T-cell (primary cell): ENCODE results near the gene CTRB1. TPM values are rescaled to one million over a fixed set of nuclear protein-coding genes. Genes with fewer than 3 reads are reported as not detected.
"Not testable (repeated sequence)": the region's sequence is repeated elsewhere in the genome, so short reads cannot be mapped to it uniquely, and the experiment has no call there.

ENCODE experiments used
- ATAC-seq, 4 experiments: fragments of 200-7000 bp in 3 of 4; fragments of 150-1000 bp in 1 of 4; cut with Tn5 transposase; replicated peaks in 1 of 4; 1 replicate in 3 of 4; 2 replicates in 1 of 4; pipeline ENCODE4 v1.10.0; 2021; ENCODE audit warnings: moderate library complexity in 3 of 4, mild to moderate bottlenecking in 2 of 4, moderate number of reproducible peaks in 1 of 4
- CTCF ChIA-PET, 2 donors: fragments of 300-600 bp; sonication (Branson Sonifier 250); formaldehyde crosslinking; loops; one replicate each; lab custom pipeline; 2022; ENCODE audit warnings: antibody characterized with exemption in 2 of 2; lab: Charles Lee
- POLR2A ChIA-PET, 2 donors: fragments of 300-600 bp; sonication (Branson Sonifier 250); formaldehyde crosslinking; loops; one replicate each; lab custom pipeline; 2022; ENCODE audit warnings: antibody characterized with exemption in 2 of 2; lab: Charles Lee
- DNase-seq, 35 experiments: peaks; one replicate each; pipeline versions ENCODE4 v3.0.0 to v3.0.0-alpha.2; 2013 to 2023
- H3K27ac ChIP-seq: one replicate; pipeline ENCODE4 v1.5.1; 2013; ENCODE audit warnings: low read length
- H3K27me3 ChIP-seq, 2 experiments: replicated peaks in 1 of 2; 1 replicate in 1 of 2; 2 replicates in 1 of 2; pipeline versions ENCODE4 v1.6.1 to v1.7.0; 2013; ENCODE audit warnings: low read length in 1 of 2, mixed read lengths in 1 of 2; ENCODE audit not compliant: control insufficient read depth in 2 of 2, insufficient read depth in 2 of 2; ENCODE audit errors: extremely low read depth in 1 of 2
- H3K36me3 ChIP-seq, 2 donors: 1 replicate in 1 of 2; 2 replicates in 1 of 2; pipeline versions ENCODE4 v1.6.1 to v1.7.0; 2013; ENCODE audit warnings: low read length in 1 of 2; ENCODE audit not compliant: control insufficient read depth in 2 of 2, insufficient read depth in 1 of 2; ENCODE audit errors: extremely low read depth in 1 of 2
- H3K4me1 ChIP-seq, 2 experiments: 1 replicate in 1 of 2; 2 replicates in 1 of 2; pipeline versions ENCODE4 v1.6.1 to v1.7.0; 2013; ENCODE audit warnings: low read length in 2 of 2, mixed read lengths in 1 of 2; ENCODE audit not compliant: insufficient read depth in 2 of 2, control insufficient read depth in 1 of 2; ENCODE audit errors: extremely low read depth in 1 of 2
- H3K4me3 ChIP-seq, 2 donors: 1 replicate in 1 of 2; 2 replicates in 1 of 2; pipeline versions ENCODE4 v1.5.1 to v1.7.0; 2013; ENCODE audit warnings: mild to moderate bottlenecking in 2 of 2, low read length in 1 of 2, moderate library complexity in 1 of 2; ENCODE audit not compliant: control insufficient read depth in 1 of 2; ENCODE audit errors: extremely low read depth in 1 of 2
- H3K9me3 ChIP-seq: 2 replicates; pipeline ENCODE4 v1.7.0; 2013
- H3K27ac Mint-ChIP-seq, 2 donors: one replicate each; pipeline ENCODE4 v1.8.0; 2020 to 2021; ENCODE audit warnings: mild to moderate bottlenecking in 2 of 2, mixed read lengths in 2 of 2
- H3K27me3 Mint-ChIP-seq, 2 donors: one replicate each; pipeline ENCODE4 v1.8.0; 2021 to 2022; ENCODE audit warnings: mixed read lengths in 2 of 2
- H3K36me3 Mint-ChIP-seq: one replicate; pipeline ENCODE4 v1.8.0; 2021; ENCODE audit warnings: mixed read lengths
- H3K4me1 Mint-ChIP-seq, 3 donors: one replicate each; pipeline ENCODE4 v1.8.0; 2020 to 2022; ENCODE audit warnings: mixed read lengths in 3 of 3, mild to moderate bottlenecking in 1 of 3
- H3K4me3 Mint-ChIP-seq, 3 donors: one replicate each; pipeline ENCODE4 v1.8.0; 2020 to 2022; ENCODE audit warnings: mild to moderate bottlenecking in 3 of 3, mixed read lengths in 3 of 3, moderate library complexity in 3 of 3
- H3K9me3 Mint-ChIP-seq, 3 donors: one replicate each; pipeline ENCODE4 v1.8.0; 2020 to 2022; ENCODE audit warnings: mixed read lengths in 3 of 3
- WGBS: methylation state at CpG from one replicate; pipeline ENCODE4 v1.1.5; 2013; ENCODE audit warnings: missing lambda C conversion rate; ENCODE audit not compliant: insufficient coverage; 5-methylcytosine and 5-hydroxymethylcytosine counted together
- total RNA-seq, 35 experiments: library from RNA in 6 of 35; stranded (reverse) in 6 of 35; fragments of 120-200 nt in 1 of 35; gene quantifications; one replicate each; pipeline versions ENCODE4 v1.2.1 to v1.2.4 and lab custom pipeline; 2013 to 2026

The CTRB1 gene
- total RNA-seq, 5 donors from 2014 or later (not counting 1 experiment from before 2014, with no cell fraction given): 6.1 to 8.3 (median 7.9) TPM; not detected in 2

- Histone ChIP-seq H3K4me1 (peaks cover 2 to 17% of the 10 kb centered on the region in 2 experiments), H3K36me3 (no peaks in the 10 kb centered on the region), H3K4me3 (no peak overlapping the region), H3K27ac (no peak overlapping the region), H3K9me3 (no peaks in the 10 kb centered on the region), H3K27me3 (peaks cover 0 to 9% of the 10 kb centered on the region in 2 experiments)
- ChIA-PET CTCF (no interaction called here), POLR2A (interaction anchor here in 1 of 2 donors (0.5 kb wide), 1 partner anchor 179 kb away, joined by 4 read pairs; no protein-coding TSS in a partner anchor)
- Mint-ChIP-seq H3K36me3 (no peaks in the 10 kb centered on the region), H3K4me1 (peaks cover 18 to 20% (median 18%) of the 10 kb centered on the region in 3 donors), H3K27me3 (peaks cover 4 to 5% of the 10 kb centered on the region in 2 donors), H3K9me3 (no peaks in the 10 kb centered on the region), H3K27ac (no peak overlapping the region), H3K4me3 (no peak overlapping the region)
- 88% methylated on average over 4 of the region's 12 CpGs for WGBS
- ATAC-seq (no peak), DNase-seq (no peak)
Measured at GRCh38 chr16:75203096-75203495, 15.7 kb upstream of the CTRB1 start.

- no peaks in the 10 kb centered on the region for H3K9me3 ChIP-seq
- Mint-ChIP-seq H3K4me1 (peaks cover 18 to 20% (median 18%) of the 10 kb centered on the region in 3 donors), H3K27me3 (no peaks in the 10 kb centered on the region), H3K27ac (no peak overlapping the region), H3K4me3 (no peak overlapping the region), H3K9me3 (no peaks in the 10 kb centered on the region), H3K36me3 (no peaks in the 10 kb centered on the region)
- peaks cover 2 to 17% of the 10 kb centered on the region in 2 experiments for H3K4me1 ChIP-seq
- no peak for DNase-seq
- H3K4me3 ChIP-seq: no peak overlapping the region
- no peak overlapping the region for H3K27ac ChIP-seq
- no peaks in the 10 kb centered on the region for H3K36me3 ChIP-seq
- peaks cover 0 to 7% of the 10 kb centered on the region in 2 experiments for H3K27me3 ChIP-seq
- POLR2A ChIA-PET: interaction anchor here in 1 of 2 donors (0.5 kb wide), 1 partner anchor 178 kb away, joined by 4 read pairs; no protein-coding TSS in a partner anchor
- 87% methylated on average over 12 of the region's 13 CpGs for WGBS
- no peak for ATAC-seq
- CTCF ChIA-PET: interaction anchor here (0.6 to 0.7 kb wide), 2 partner anchors 16 to 201 kb away, joined by 3 read pairs; no protein-coding TSS in a partner anchor
Measured at GRCh38 chr16:75203667-75204409, 14.9 kb upstream of the CTRB1 start.

GRCh38 chr16:75204410-75204758, 14.4 kb upstream of the CTRB1 start:
- no peak for DNase-seq
- WGBS: no CpG with 5 or more reads among the region's 6 CpGs
- Histone ChIP-seq H3K9me3 (no peaks in the 10 kb centered on the region), H3K36me3 (no peaks in the 10 kb centered on the region), H3K27me3 (peaks cover 0 to 3% of the 10 kb centered on the region in 2 experiments), H3K27ac (no peak overlapping the region), H3K4me3 (no peak overlapping the region), H3K4me1 (peaks cover 2 to 15% of the 10 kb centered on the region in 2 experiments)
- Mint-ChIP-seq H3K27me3 (no peaks in the 10 kb centered on the region), H3K36me3 (no peaks in the 10 kb centered on the region), H3K4me1 (peaks cover 17 to 20% (median 17%) of the 10 kb centered on the region in 3 donors), H3K27ac (no peak overlapping the region), H3K4me3 (no peak overlapping the region), H3K9me3 (no peaks in the 10 kb centered on the region)
- no peak for ATAC-seq
- ChIA-PET POLR2A (no interaction called here), CTCF (interaction anchor here in 1 of 2 donors (0.7 kb wide), 1 partner anchor 200 kb away, joined by 3 read pairs; no protein-coding TSS in a partner anchor)

GRCh38 chr16:75204905-75205304, 13.9 kb upstream of the CTRB1 start:
- H3K27me3 ChIP-seq, POLR2A ChIA-PET, H3K27ac ChIP-seq, H3K4me3 Mint-ChIP-seq, H3K9me3 Mint-ChIP-seq, H3K27me3 Mint-ChIP-seq, H3K36me3 ChIP-seq, DNase-seq, H3K9me3 ChIP-seq, H3K4me3 ChIP-seq, ATAC-seq, H3K27ac Mint-ChIP-seq, H3K36me3 Mint-ChIP-seq: not testable (repeated sequence)
- H3K4me1 ChIP-seq: peaks cover 2 to 12% of the 10 kb centered on the region in 2 experiments
- no CpG with 5 or more reads among the region's 20 CpGs for WGBS
- CTCF ChIA-PET: interaction anchor here in 1 of 2 donors (0.7 kb wide), 1 partner anchor 200 kb away, joined by 3 read pairs; no protein-coding TSS in a partner anchor
- H3K4me1 Mint-ChIP-seq: peaks cover 15 to 20% (median 16%) of the 10 kb centered on the region in 3 donors

GRCh38 chr16:75205438-75205837, 13.3 kb upstream of the CTRB1 start:
- DNase-seq, H3K9me3 Mint-ChIP-seq, H3K36me3 Mint-ChIP-seq, H3K4me3 Mint-ChIP-seq, H3K27me3 ChIP-seq, H3K9me3 ChIP-seq, H3K27me3 Mint-ChIP-seq, CTCF ChIA-PET, H3K27ac Mint-ChIP-seq, H3K36me3 ChIP-seq, ATAC-seq, H3K4me3 ChIP-seq, POLR2A ChIA-PET, H3K27ac ChIP-seq: not testable (repeated sequence)
- H3K4me1 Mint-ChIP-seq: peaks cover 14 to 19% (median 14%) of the 10 kb centered on the region in 3 donors
- peaks cover 2 to 12% of the 10 kb centered on the region in 2 experiments for H3K4me1 ChIP-seq
- WGBS: no CpG with 5 or more reads among the region's 19 CpGs

- H3K36me3 Mint-ChIP-seq, H3K27me3 Mint-ChIP-seq, H3K27ac Mint-ChIP-seq, CTCF ChIA-PET, H3K9me3 Mint-ChIP-seq, ATAC-seq, H3K4me3 ChIP-seq, H3K27me3 ChIP-seq, H3K4me3 Mint-ChIP-seq, H3K9me3 ChIP-seq, DNase-seq, H3K36me3 ChIP-seq, H3K4me1 ChIP-seq, POLR2A ChIA-PET, H3K27ac ChIP-seq: not testable (repeated sequence)
- 93% methylated on average over 3 of the region's 25 CpGs for WGBS
- peaks cover 7 to 11% (median 8%) of the 10 kb centered on the region in 3 donors for H3K4me1 Mint-ChIP-seq
Measured at GRCh38 chr16:75205961-75206748, 12.6 kb upstream of the CTRB1 start.
